GM23338 (cell line): ENCODE measurements around the gene TMEM94. TPM values are rescaled to one million over a fixed set of nuclear protein-coding genes. Genes with fewer than 3 reads are reported as not detected.

Source experiments
- ATAC-seq: fragments of 200-7000 bp; cut with Tn5 transposase; 3 replicates; pipeline ENCODE4 v1.9.1; 2020
- DNase-seq: peaks from one replicate; pipeline ENCODE4 v3.0.0-alpha.2; 2015; ENCODE audit warnings: low spot score
- H2AFZ ChIP-seq: fragments of 200-600 bp; sonication (generic); 2 replicates; pipeline ENCODE4 v1.8.0; 2016; ENCODE audit warnings: antibody characterized with exemption, mild to moderate bottlenecking, moderate library complexity
- H3F3A ChIP-seq: fragments of 200-600 bp; sonication (generic); replicated peaks from 2 replicates; pipeline ENCODE4 v1.8.0; 2017; ENCODE audit warnings: antibody characterized with exemption, mixed run types, low read depth
- H3K27ac ChIP-seq: fragments of 200-600 bp; sonication (generic); 2 replicates; pipeline ENCODE4 v1.6.1; 2016; ENCODE audit warnings: low read depth
- H3K27me3 ChIP-seq: fragments of 200-600 bp; sonication (generic); 2 replicates; pipeline ENCODE4 v1.8.0; 2016; ENCODE audit warnings: mild to moderate bottlenecking, mixed run types, moderate library complexity; ENCODE audit not compliant: insufficient read depth
- H3K36me3 ChIP-seq: fragments of 200-600 bp; sonication (generic); 2 replicates; pipeline ENCODE4 v1.8.0; 2016; ENCODE audit warnings: mild to moderate bottlenecking; ENCODE audit not compliant: insufficient read depth
- H3K4me1 ChIP-seq: fragments of 200-600 bp; sonication (generic); 2 replicates; pipeline ENCODE4 v1.8.0; 2016; ENCODE audit warnings: mild to moderate bottlenecking, moderate library complexity; ENCODE audit not compliant: insufficient read depth
- H3K4me2 ChIP-seq: fragments of 200-600 bp; sonication (generic); 2 replicates; pipeline ENCODE4 v1.7.1; 2017; ENCODE audit warnings: mixed run types
- H3K4me3 ChIP-seq: fragments of 200-600 bp; sonication (generic); 2 replicates; pipeline ENCODE4 v1.6.1; 2016; ENCODE audit warnings: mixed run types
- H3K79me2 ChIP-seq: fragments of 200-600 bp; sonication (generic); replicated peaks from 2 replicates; pipeline ENCODE4 v1.8.0; 2017; ENCODE audit warnings: mild to moderate bottlenecking; ENCODE audit not compliant: insufficient read depth
- H3K9me2 ChIP-seq: fragments of 200-600 bp; sonication (generic); 2 replicates; pipeline ENCODE4 v1.8.0; 2017; ENCODE audit not compliant: insufficient read depth
- H4K20me1 ChIP-seq: fragments of 200-600 bp; sonication (generic); replicated peaks from 2 replicates; pipeline ENCODE4 v1.8.0; 2017; ENCODE audit warnings: mild to moderate bottlenecking; ENCODE audit not compliant: insufficient read depth
- H3K27ac Mint-ChIP-seq: 2 replicates; pipeline ENCODE4 v1.8.0; 2020; ENCODE audit warnings: inconsistent platforms, mild to moderate bottlenecking, moderate library complexity, mixed read lengths
- H3K27me3 Mint-ChIP-seq: 3 replicates; pipeline ENCODE4 v1.8.0; 2022; ENCODE audit warnings: low read depth, mild to moderate bottlenecking, moderate library complexity, mixed read lengths, inconsistent platforms; ENCODE audit not compliant: insufficient read depth, poor library complexity
- H3K36me3 Mint-ChIP-seq: 3 replicates; pipeline ENCODE4 v1.8.0; 2021; ENCODE audit warnings: low read depth, mild to moderate bottlenecking, inconsistent platforms, moderate library complexity, mixed read lengths
- H3K4me1 Mint-ChIP-seq: 3 replicates; pipeline ENCODE4 v1.8.0; 2020; ENCODE audit warnings: mild to moderate bottlenecking, inconsistent platforms, mixed read lengths
- H3K4me3 Mint-ChIP-seq: 3 replicates; pipeline ENCODE4 v1.8.0; 2021; ENCODE audit warnings: moderate library complexity, mild to moderate bottlenecking, inconsistent platforms, mixed read lengths
- H3K9me3 Mint-ChIP-seq: 3 replicates; pipeline ENCODE4 v1.8.0; 2020; ENCODE audit warnings: moderate library complexity, mild to moderate bottlenecking, inconsistent platforms, mixed read lengths
- CREB1 ChIP-seq: fragments of 250-450 bp; sonication (Bioruptor Pico); IDR thresholded peaks from 2 replicates; pipeline ENCODE4 v1.5.0; 2020; ENCODE audit warnings: low read depth, mild to moderate bottlenecking, moderate library complexity
- CTCF ChIP-seq, 2 experiments: fragments of 200-600 bp in 1 of 2; sonication (generic) in 1 of 2; conservative IDR thresholded peaks; 2 replicates each; pipeline versions ENCODE4 v1.5.1 to v1.6.1; 2016 to 2017; ENCODE audit warnings: antibody characterized with exemption in 2 of 2, low read depth in 2 of 2, mild to moderate bottlenecking in 2 of 2, moderate library complexity in 1 of 2
- EZH2 ChIP-seq: fragments of 200-600 bp; sonication (generic); IDR thresholded peaks from one replicate; pipeline ENCODE4 v1.8.0; 2017; ENCODE audit warnings: antibody characterized with exemption, mild to moderate bottlenecking, low read depth; ENCODE audit not compliant: unreplicated experiment
- JUNB ChIP-seq: IDR thresholded peaks from one replicate; pipeline ENCODE4 v1.6.1; 2016; ENCODE audit warnings: antibody characterized with exemption; ENCODE audit not compliant: unreplicated experiment
- NANOG ChIP-seq: IDR thresholded peaks from 2 replicates; pipeline ENCODE4 v1.6.1; 2016; ENCODE audit warnings: antibody characterized with exemption, borderline replicate concordance
- POLR2AphosphoS5 ChIP-seq: IDR thresholded peaks from 2 replicates; pipeline ENCODE4 v1.6.1; 2016; ENCODE audit warnings: antibody characterized with exemption, low read depth
- REST ChIP-seq: IDR thresholded peaks from one replicate; pipeline ENCODE4 v1.6.1; 2018; ENCODE audit warnings: antibody characterized with exemption; ENCODE audit not compliant: unreplicated experiment
- STAT1 ChIP-seq: IDR thresholded peaks from one replicate; pipeline ENCODE4 v1.6.1; 2016; ENCODE audit warnings: antibody characterized with exemption; ENCODE audit not compliant: unreplicated experiment
- ZNF114 ChIP-seq: fragments of 250-450 bp; sonication (Bioruptor Pico); IDR thresholded peaks from 2 replicates; pipeline ENCODE4 v1.5.0; 2020; ENCODE audit warnings: mild to moderate bottlenecking, moderate library complexity
- ZNF331 ChIP-seq: fragments of 250-450 bp; sonication (Bioruptor Pico); IDR thresholded peaks from 2 replicates; pipeline ENCODE4 v1.5.0; 2020; ENCODE audit warnings: low read depth, mild to moderate bottlenecking, moderate library complexity
- ZNF462 ChIP-seq: fragments of 250-450 bp; sonication (Bioruptor Pico); IDR thresholded peaks from 2 replicates; pipeline ENCODE4 v1.5.0; 2020; ENCODE audit warnings: mild to moderate bottlenecking, moderate library complexity
- polyA plus RNA-seq: library from polyadenylated mRNA; unstranded; fragments of >200 nt; fragmentation: Nextera tagmentation; extraction: Ambion mirVana; gene quantifications from 2 replicates; pipeline ENCODE4 v1.2.1, GENCODE V29; 2016
- total RNA-seq: library from RNA; depleted of rRNA; stranded (reverse); fragments of >200 nt; shearing (Covaris generic); gene quantifications from 2 replicates; pipeline ENCODE4 v1.2.3, GENCODE V29; 2014
- TF ChIP-seq, protein P1 (sequence below): IDR thresholded peaks from 2 replicates; pipeline ENCODE4 v1.6.1; 2016; ENCODE audit warnings: antibody characterized with exemption

Gene TMEM94
- total and polyA plus RNA-seq, 2 experiments from 2014 or later = 24.0 to 66.0 TPM

- Mint-ChIP-seq H3K27me3 (peaks cover 8% of the 10 kb centered on the region), H3K27ac (no peak overlapping the region), H3K4me1 (peaks cover 12% of the 10 kb centered on the region), H3K36me3 (no peaks in the 10 kb centered on the region), H3K4me3 (no peak overlapping the region), H3K9me3 (no peaks in the 10 kb centered on the region)
- Histone ChIP-seq H3K4me2 (no peak overlapping the region), H3K27me3 (no peaks in the 10 kb centered on the region), H3K9me2 (no peaks in the 10 kb centered on the region), H3K4me3 (no peak overlapping the region), H3K79me2 (peaks cover 11% of the 10 kb centered on the region), H3K27ac (no peak overlapping the region), H2AFZ (no peak overlapping the region), H4K20me1 (no peaks in the 10 kb centered on the region), H3F3A (no peaks in the 10 kb centered on the region), H3K36me3 (no peaks in the 10 kb centered on the region), H3K4me1 (peaks cover 8% of the 10 kb centered on the region)
- no peak for TF ChIP-seq NANOG
- TF ChIP-seq CREB1 (CRISPR knock-in tag) = no peak
- no peak for TF ChIP-seq REST
- TF ChIP-seq, protein P1, sequence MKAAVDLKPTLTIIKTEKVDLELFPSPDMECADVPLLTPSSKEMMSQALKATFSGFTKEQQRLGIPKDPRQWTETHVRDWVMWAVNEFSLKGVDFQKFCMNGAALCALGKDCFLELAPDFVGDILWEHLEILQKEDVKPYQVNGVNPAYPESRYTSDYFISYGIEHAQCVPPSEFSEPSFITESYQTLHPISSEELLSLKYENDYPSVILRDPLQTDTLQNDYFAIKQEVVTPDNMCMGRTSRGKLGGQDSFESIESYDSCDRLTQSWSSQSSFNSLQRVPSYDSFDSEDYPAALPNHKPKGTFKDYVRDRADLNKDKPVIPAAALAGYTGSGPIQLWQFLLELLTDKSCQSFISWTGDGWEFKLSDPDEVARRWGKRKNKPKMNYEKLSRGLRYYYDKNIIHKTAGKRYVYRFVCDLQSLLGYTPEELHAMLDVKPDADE = no peak
- no peak for TF ChIP-seq JUNB
- no peak for TF ChIP-seq CTCF (conservative IDR thresholded peaks at IDR 0.05; ENCODE audit: low read depth in 2 of 2)
- TF ChIP-seq EZH2 = no peak
- TF ChIP-seq POLR2AphosphoS5 = no peak
- TF ChIP-seq STAT1 = no peak
- TF ChIP-seq ZNF462 (CRISPR knock-in tag) = no peak
- TF ChIP-seq ZNF114 (CRISPR knock-in tag) = no peak
- no peak for TF ChIP-seq ZNF331 (CRISPR knock-in tag)
- DNase-seq = no peak
- no peak for ATAC-seq
Observed at GRCh38 chr17:75454193-75454592, 2.2 kb upstream of the TMEM94 start.
